ENCODE results near the gene ST3GAL3.

ST3GAL3 gene

DNA sequence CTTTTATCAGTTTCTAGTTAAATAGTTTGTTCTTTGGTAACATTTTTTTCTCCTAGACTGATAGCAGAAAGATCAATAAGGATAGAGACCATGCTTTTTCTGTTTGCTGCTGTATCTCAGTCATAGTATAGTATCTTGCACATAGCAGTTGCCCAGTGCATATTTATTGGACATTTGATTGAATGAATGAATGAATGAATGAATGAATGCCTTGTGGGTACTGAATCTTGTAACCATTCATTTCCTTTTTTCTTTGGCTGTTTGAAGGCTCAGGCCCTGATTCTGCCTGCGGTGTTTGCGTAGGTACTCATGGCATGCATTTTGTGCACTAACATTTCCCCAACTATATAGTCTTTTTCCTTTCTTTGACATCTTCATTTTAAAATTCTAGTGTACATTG lies 83.9 kb downstream of the ST3GAL3 start:
- Histone ChIP-seq H3K4me1 (ENCODE audit: control insufficient read depth, insufficient read depth, low read length) (no peaks in the 10 kb centered on the region), H3K9me3 (replicated peaks; ENCODE audit: low read length) (no peaks in the 10 kb centered on the region), H3K36me3 (ENCODE audit: insufficient read depth, low read length) (no peaks in the 10 kb centered on the region), H3K27me3 (ENCODE audit: control insufficient read depth, insufficient read depth, low read length) (no peaks in the 10 kb centered on the region), H3K9ac (ENCODE audit: low read depth, low read length) (no peak overlapping the region), H3K4me2 (ENCODE audit: low read length) (no peak overlapping the region), H3K4me3 (ENCODE audit: low read length) (no peak overlapping the region)

DNA sequence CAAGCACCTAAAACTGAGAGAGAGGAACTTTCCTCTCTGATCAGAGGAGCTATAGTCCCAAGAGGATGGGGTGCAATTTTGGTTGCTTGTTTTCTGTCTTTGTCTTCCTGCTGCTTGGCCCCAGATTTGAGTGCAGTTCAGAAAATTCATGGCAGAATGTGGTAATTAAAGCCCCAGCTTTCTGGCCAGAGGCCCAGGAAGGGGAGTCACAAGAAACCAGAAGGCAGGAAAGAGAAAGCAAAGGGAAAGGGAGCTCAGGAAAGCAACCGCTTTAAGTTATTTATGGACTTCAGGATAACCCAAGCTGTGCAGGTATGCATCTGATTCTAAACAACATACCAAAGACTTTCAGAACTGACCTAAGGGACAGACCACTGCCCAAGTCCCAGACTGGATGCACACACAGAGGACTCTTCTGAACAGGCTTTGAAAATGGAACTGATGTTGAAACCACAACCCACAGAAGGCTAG lies 88.8 kb downstream of the ST3GAL3 start:
- Histone ChIP-seq H3K4me3 (ENCODE audit: low read length) (no peak overlapping the region), H3K27me3 (ENCODE audit: control insufficient read depth, insufficient read depth, low read length) (no peaks in the 10 kb centered on the region), H3K9ac (ENCODE audit: low read depth, low read length) (no peak overlapping the region), H3K9me3 (replicated peaks; ENCODE audit: low read length) (no peaks in the 10 kb centered on the region), H3K36me3 (ENCODE audit: insufficient read depth, low read length) (no peaks in the 10 kb centered on the region), H3K4me1 (ENCODE audit: control insufficient read depth, insufficient read depth, low read length) (peaks cover 7% of the 10 kb centered on the region), H3K4me2 (ENCODE audit: low read length) (no peak overlapping the region)

DNA sequence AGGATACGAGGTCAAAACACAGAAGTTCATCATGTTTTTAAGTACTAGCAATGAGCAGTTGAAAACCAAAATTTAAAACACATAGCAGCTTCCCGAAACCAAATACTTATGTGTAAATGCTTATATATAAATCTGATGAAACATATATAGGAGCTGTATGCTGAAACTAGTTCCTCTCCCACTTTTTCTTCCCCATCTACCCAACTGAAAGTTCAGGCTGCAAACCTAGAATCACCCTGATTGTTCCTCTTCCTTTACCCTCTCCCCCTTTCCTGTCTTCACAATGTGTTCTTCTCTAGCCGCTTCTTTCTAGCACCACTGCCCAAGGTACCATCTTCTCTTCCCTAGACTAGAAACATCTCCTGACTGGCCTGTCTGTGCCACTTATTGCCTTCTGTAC lies 90.6 kb downstream of the ST3GAL3 start:
- Histone ChIP-seq H3K4me2 (ENCODE audit: low read length) (no peak overlapping the region), H3K4me1 (ENCODE audit: control insufficient read depth, insufficient read depth, low read length) (peaks cover 7% of the 10 kb centered on the region), H3K4me3 (ENCODE audit: low read length) (no peak overlapping the region), H3K27me3 (ENCODE audit: control insufficient read depth, insufficient read depth, low read length) (no peaks in the 10 kb centered on the region), H3K36me3 (ENCODE audit: insufficient read depth, low read length) (no peaks in the 10 kb centered on the region), H3K9me3 (replicated peaks; ENCODE audit: low read length) (no peaks in the 10 kb centered on the region), H3K9ac (ENCODE audit: low read depth, low read length) (no peak overlapping the region)

DNA sequence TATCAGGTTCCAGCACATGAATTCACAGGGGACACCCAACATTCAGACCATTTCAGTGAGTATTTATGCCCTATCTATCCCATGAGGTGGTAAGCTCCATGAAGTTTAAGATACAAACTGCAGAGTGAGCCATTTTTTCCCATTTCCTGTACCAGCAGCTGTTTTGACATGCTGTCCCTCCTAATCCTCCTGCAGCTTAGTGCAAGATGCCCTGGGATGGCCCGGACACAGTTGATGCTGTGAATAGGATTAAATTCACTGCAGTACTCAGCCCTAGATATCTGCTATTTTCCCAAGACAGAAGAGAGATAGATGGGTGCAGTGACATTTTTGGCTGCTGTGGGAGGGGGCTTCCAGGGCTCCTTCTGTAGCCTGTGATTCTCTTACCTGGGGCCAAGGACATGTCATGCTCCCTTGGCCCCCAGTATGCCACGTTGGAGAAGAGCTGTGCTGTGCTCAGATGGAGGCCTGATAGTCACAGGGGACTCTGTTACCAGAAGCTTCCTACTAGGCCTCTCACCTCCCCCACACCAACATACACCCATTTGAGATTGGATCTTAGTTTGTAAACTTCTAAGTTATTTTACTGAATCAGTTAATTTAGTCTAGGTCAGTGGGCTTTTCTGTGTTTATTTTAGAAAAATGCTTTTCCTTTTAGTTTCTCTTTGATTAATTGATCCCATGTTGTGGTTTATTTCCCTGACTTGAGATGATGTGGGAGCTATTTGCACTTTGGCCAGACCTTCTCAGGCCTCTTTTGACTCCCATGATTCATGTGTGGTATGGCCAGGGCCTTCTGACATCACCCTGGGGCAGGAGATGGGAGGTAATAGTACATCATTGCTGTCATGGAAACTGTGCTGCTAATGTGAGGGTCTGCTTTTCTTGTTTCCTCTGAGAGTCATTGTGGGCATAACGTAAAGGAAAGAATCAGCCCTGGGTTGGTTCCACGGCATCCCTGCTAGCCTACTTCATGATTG lies 92.6 kb downstream of the ST3GAL3 start:
- no peaks in the 10 kb centered on the region for H3K9me3 ChIP-seq (replicated peaks; ENCODE audit: low read length)
- no peak overlapping the region for H3K4me3 ChIP-seq (ENCODE audit: low read length)
- H3K4me1 ChIP-seq (ENCODE audit: control insufficient read depth, insufficient read depth, low read length), result peaks cover 7% of the 10 kb centered on the region
- H3K9ac ChIP-seq (ENCODE audit: low read depth, low read length), result no peak overlapping the region
- no peaks in the 10 kb centered on the region for H3K27me3 ChIP-seq (ENCODE audit: control insufficient read depth, insufficient read depth, low read length)
- H3K36me3 ChIP-seq (ENCODE audit: insufficient read depth, low read length), result peaks cover 3% of the 10 kb centered on the region
- H3K4me2 ChIP-seq (ENCODE audit: low read length), result no peak overlapping the region

DNA sequence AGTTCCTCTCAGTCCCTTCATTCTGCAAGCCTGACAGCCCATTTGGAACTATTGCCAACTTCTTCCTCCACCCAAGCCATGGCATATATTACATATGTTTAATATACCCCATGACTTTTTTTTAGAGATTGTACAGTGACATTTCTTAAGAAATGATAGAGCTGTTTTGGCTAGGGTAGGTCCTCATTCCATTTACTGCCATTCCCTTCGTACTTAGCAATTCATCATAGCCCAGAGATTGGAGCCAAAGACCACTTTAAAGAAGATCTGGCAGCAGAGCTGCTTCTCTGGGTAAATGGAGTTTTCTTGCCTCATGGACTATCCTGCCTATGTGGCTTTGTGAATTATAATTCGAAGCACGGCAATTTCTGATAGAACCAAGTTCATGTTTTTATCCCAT lies 93.4 kb downstream of the ST3GAL3 start:
- Histone ChIP-seq H3K36me3 (ENCODE audit: insufficient read depth, low read length) (peaks cover 3% of the 10 kb centered on the region), H3K4me2 (ENCODE audit: low read length) (no peak overlapping the region), H3K4me1 (ENCODE audit: control insufficient read depth, insufficient read depth, low read length) (peaks cover 7% of the 10 kb centered on the region), H3K27me3 (ENCODE audit: control insufficient read depth, insufficient read depth, low read length) (no peaks in the 10 kb centered on the region), H3K4me3 (ENCODE audit: low read length) (no peak overlapping the region), H3K9me3 (replicated peaks; ENCODE audit: low read length) (no peaks in the 10 kb centered on the region), H3K9ac (ENCODE audit: low read depth, low read length) (no peak overlapping the region)

DNA sequence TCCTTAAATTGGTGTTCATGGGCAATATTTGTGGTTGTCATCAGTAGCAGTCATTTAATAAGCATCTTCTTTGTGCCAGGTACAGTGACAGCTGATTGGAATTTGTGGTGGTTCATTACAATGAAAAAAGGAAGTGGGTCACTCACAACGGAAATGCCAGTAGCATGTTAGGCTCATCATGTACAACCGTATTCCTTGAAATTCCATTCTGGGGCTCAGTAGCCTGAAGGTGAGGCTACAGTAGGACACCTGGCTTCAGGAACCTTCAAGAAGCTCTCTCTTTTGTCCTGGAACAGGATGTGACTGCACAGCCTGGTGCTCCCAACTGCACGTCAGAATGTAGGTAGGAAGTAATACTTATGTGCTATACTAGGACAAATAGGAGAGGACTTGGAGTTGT lies 93.9 kb downstream of the ST3GAL3 start:
- Histone ChIP-seq H3K9ac (ENCODE audit: low read depth, low read length) (no peak overlapping the region), H3K27me3 (ENCODE audit: control insufficient read depth, insufficient read depth, low read length) (no peaks in the 10 kb centered on the region), H3K4me2 (ENCODE audit: low read length) (no peak overlapping the region), H3K4me3 (ENCODE audit: low read length) (no peak overlapping the region), H3K9me3 (replicated peaks; ENCODE audit: low read length) (no peaks in the 10 kb centered on the region), H3K4me1 (ENCODE audit: control insufficient read depth, insufficient read depth, low read length) (peaks cover 7% of the 10 kb centered on the region), H3K36me3 (ENCODE audit: insufficient read depth, low read length) (peaks cover 3% of the 10 kb centered on the region)

DNA sequence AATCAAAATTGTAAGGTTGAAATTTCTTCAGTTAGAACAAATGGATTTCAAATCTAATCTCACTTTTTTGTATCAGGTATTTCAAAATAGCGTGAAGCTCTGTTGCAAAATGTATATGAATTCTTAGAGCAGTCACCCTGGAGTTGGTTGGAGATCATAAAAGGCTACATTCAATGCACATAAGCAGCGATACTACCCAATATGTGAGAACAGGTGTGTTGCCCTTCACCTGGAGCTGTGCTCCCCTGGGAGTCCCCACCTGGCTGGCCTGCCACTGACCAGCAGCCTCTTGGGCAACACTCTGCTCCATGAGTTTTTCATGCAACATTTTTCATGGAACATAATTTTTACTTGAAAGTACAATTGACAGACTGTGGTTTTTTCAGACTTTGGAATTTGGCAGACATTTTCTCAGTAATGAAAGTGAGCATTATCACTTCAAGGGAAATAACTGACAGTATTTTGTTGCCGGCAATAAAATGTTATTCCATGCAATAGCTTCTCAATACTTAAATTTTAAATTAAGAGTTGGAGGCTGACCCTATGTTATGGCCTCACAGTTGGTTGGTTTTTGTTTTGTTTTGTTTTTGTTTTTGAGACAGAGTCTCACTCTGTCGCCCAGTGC lies 95.1 kb downstream of the ST3GAL3 start:
- no peak overlapping the region for H3K9ac ChIP-seq (ENCODE audit: low read depth, low read length)

DNA sequence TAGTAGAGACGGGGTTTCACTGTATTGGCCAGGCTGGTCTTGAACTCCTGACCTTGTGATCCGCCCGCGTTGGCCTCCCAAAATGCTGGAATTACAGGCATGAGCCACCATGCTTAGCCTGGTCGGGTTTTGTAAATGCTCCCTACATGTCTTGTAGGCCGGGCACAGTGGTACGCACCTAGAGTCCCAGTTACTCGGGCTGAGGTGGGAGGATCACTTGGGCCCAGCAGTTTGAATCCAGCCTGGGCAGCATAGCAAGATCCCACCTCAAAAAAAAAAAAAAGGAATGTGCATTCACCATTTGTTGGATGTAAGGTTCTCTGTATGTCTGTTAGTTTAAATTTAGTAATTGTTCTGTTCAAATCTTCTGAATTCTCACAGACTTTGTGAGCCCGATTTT lies 95.8 kb downstream of the ST3GAL3 start:
- H3K9me3 ChIP-seq (replicated peaks; ENCODE audit: low read length), result no peaks in the 10 kb centered on the region
- peaks cover 7% of the 10 kb centered on the region for H3K4me1 ChIP-seq (ENCODE audit: control insufficient read depth, insufficient read depth, low read length)
- H3K9ac ChIP-seq (ENCODE audit: low read depth, low read length), result no peak overlapping the region
- no peak overlapping the region for H3K4me3 ChIP-seq (ENCODE audit: low read length)
- H3K36me3 ChIP-seq (ENCODE audit: insufficient read depth, low read length), result peaks cover 3% of the 10 kb centered on the region
- no peak overlapping the region for H3K4me2 ChIP-seq (ENCODE audit: low read length)
- no peaks in the 10 kb centered on the region for H3K27me3 ChIP-seq (ENCODE audit: control insufficient read depth, insufficient read depth, low read length)

More for the DNA sequence above, 95.1 kb downstream of the ST3GAL3 start:
- Histone ChIP-seq H3K4me2 (ENCODE audit: low read length) (no peak overlapping the region), H3K27me3 (ENCODE audit: control insufficient read depth, insufficient read depth, low read length) (no peaks in the 10 kb centered on the region), H3K4me3 (ENCODE audit: low read length) (no peak overlapping the region), H3K36me3 (ENCODE audit: insufficient read depth, low read length) (peaks cover 3% of the 10 kb centered on the region), H3K4me1 (ENCODE audit: control insufficient read depth, insufficient read depth, low read length) (peaks cover 7% of the 10 kb centered on the region), H3K9me3 (replicated peaks; ENCODE audit: low read length) (no peaks in the 10 kb centered on the region)

DNA sequence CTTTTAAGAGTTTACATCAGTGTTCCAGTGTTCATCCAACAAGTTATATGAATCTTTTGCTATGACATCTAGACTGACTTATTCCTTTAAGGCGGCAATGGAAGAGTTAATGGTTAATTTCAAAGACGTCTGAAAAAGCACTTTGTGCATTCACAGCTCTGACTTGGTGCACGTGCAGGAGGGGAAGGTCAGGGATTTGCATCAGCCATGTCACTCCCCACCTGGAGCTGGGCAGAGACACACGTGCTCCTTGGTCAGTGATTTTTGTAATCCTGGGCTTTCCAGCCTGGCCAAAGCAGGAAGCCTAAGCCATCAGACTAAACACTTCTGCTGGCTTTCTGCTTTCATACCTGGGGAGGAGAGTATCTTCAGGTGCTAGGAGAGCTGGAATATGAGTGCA lies 96.3 kb downstream of the ST3GAL3 start:
- no peak overlapping the region for H3K4me2 ChIP-seq (ENCODE audit: low read length)
- no peaks in the 10 kb centered on the region for H3K27me3 ChIP-seq (ENCODE audit: control insufficient read depth, insufficient read depth, low read length)
- no peak overlapping the region for H3K4me3 ChIP-seq (ENCODE audit: low read length)
- peaks cover 7% of the 10 kb centered on the region for H3K4me1 ChIP-seq (ENCODE audit: control insufficient read depth, insufficient read depth, low read length)
- peaks cover 3% of the 10 kb centered on the region for H3K36me3 ChIP-seq (ENCODE audit: insufficient read depth, low read length)
- no peaks in the 10 kb centered on the region for H3K9me3 ChIP-seq (replicated peaks; ENCODE audit: low read length)
- no peak overlapping the region for H3K9ac ChIP-seq (ENCODE audit: low read depth, low read length)

DNA sequence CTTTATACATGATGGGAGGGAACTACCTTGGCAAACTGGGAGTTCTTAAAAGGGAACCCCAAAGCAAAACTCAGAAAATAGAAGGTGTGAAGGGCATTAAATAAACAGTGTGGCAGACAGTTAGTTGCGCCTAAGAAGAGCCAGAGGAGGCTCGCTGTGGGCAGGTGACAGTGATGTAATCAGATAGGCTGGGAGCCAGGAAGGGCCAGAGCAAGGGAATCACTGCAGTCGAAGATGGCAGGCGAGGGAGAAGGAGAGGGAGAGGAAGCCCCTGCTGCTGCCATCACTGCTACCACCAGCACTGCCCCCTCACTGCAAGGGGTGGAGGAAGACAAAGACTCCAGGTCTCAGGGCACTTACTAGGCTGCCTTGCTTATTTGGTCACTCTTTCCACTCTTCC lies 97.2 kb downstream of the ST3GAL3 start:
- Histone ChIP-seq H3K36me3 (ENCODE audit: insufficient read depth, low read length) (peaks cover 3% of the 10 kb centered on the region), H3K9ac (ENCODE audit: low read depth, low read length) (no peak overlapping the region)

DNA sequence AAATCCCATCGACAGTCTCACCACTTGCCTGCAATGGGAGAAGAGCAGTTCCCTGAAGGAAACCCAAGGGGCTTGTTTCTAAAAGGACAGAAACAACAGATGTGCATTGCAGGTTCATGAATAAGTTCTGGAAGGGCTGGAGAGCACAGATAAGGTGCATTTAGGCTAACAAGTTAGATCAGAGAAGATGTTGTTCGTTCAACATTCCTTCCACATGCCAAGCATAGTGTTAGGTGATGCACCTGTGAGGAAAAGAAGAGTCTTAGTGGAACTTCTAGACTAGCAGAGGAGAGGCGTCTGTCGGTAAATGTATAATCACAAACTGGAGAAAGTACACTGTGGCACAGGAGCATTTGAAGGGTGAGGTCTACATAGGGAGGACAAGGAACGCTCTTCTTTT lies 98.0 kb downstream of the ST3GAL3 start:
- Histone ChIP-seq H3K9ac (ENCODE audit: low read depth, low read length) (no peak overlapping the region), H3K4me1 (ENCODE audit: control insufficient read depth, insufficient read depth, low read length) (peaks cover 1% of the 10 kb centered on the region), H3K4me3 (ENCODE audit: low read length) (no peak overlapping the region), H3K27me3 (ENCODE audit: control insufficient read depth, insufficient read depth, low read length) (no peaks in the 10 kb centered on the region), H3K36me3 (ENCODE audit: insufficient read depth, low read length) (peaks cover 3% of the 10 kb centered on the region), H3K4me2 (ENCODE audit: low read length) (no peak overlapping the region), H3K9me3 (replicated peaks; ENCODE audit: low read length) (no peaks in the 10 kb centered on the region)

More for the DNA sequence above, 97.2 kb downstream of the ST3GAL3 start:
- Histone ChIP-seq H3K4me1 (ENCODE audit: control insufficient read depth, insufficient read depth, low read length) (peaks cover 7% of the 10 kb centered on the region), H3K9me3 (replicated peaks; ENCODE audit: low read length) (no peaks in the 10 kb centered on the region), H3K4me2 (ENCODE audit: low read length) (no peak overlapping the region), H3K27me3 (ENCODE audit: control insufficient read depth, insufficient read depth, low read length) (no peaks in the 10 kb centered on the region), H3K4me3 (ENCODE audit: low read length) (no peak overlapping the region)
